Trophoblast cell (in vitro differentiated cells and primary cell): ENCODE data around the gene SYDE2.

Experiments used
- DNase-seq, 2 donors: peaks; one replicate each; pipeline ENCODE4 v3.0.0-alpha.2; 2016
- H2AFZ ChIP-seq: 2 replicates; pipeline ENCODE4 v1.6.1; 2013; ENCODE audit warnings: low read length, moderate library complexity, mild to moderate bottlenecking; ENCODE audit not compliant: insufficient read depth, poor library complexity
- H2AK5ac ChIP-seq: 2 replicates; pipeline ENCODE4 v1.6.1; 2013; ENCODE audit warnings: mild to moderate bottlenecking, low read length
- H2BK120ac ChIP-seq: 2 replicates; pipeline ENCODE4 v1.6.1; 2013; ENCODE audit warnings: low read length, mild to moderate bottlenecking, moderate library complexity; ENCODE audit not compliant: insufficient read depth, poor library complexity
- H2BK12ac ChIP-seq: 2 replicates; pipeline ENCODE4 v1.6.1; 2013; ENCODE audit warnings: mild to moderate bottlenecking, low read length, moderate library complexity
- H2BK5ac ChIP-seq: 2 replicates; pipeline ENCODE4 v1.6.1; 2013; ENCODE audit warnings: low read length, low read depth, moderate library complexity, mild to moderate bottlenecking; ENCODE audit not compliant: poor library complexity
- H3K14ac ChIP-seq: 2 replicates; pipeline ENCODE4 v1.6.1; 2013; ENCODE audit warnings: mild to moderate bottlenecking, low read length
- H3K18ac ChIP-seq: 2 replicates; pipeline ENCODE4 v1.6.1; 2013; ENCODE audit warnings: mild to moderate bottlenecking, low read length
- H3K23ac ChIP-seq: 2 replicates; pipeline ENCODE4 v1.6.1; 2013; ENCODE audit warnings: low read length
- H3K27ac ChIP-seq: 2 replicates; pipeline ENCODE4 v1.5.1; 2013; ENCODE audit warnings: low read depth, mild to moderate bottlenecking, inconsistent platforms, low read length, moderate library complexity
- H3K27me3 ChIP-seq: 2 replicates; pipeline ENCODE4 v1.6.1; 2013; ENCODE audit warnings: inconsistent platforms, mild to moderate bottlenecking, low read length, moderate library complexity; ENCODE audit not compliant: insufficient read depth
- H3K36me3 ChIP-seq, 2 experiments: 1 replicate in 1 of 2; 2 replicates in 1 of 2; pipeline ENCODE4 v1.6.1; 2013; ENCODE audit warnings: low read length in 2 of 2, mild to moderate bottlenecking in 2 of 2, moderate library complexity in 1 of 2; ENCODE audit not compliant: insufficient read depth in 2 of 2, control insufficient read depth in 1 of 2
- H3K4ac ChIP-seq: 2 replicates; pipeline ENCODE4 v1.6.1; 2013; ENCODE audit warnings: low read depth, mild to moderate bottlenecking, low read length, moderate library complexity
- H3K4me1 ChIP-seq, 2 experiments: 1 replicate in 1 of 2; 2 replicates in 1 of 2; pipeline ENCODE4 v1.6.1; 2013; ENCODE audit warnings: low read length in 2 of 2, mild to moderate bottlenecking in 2 of 2, moderate library complexity in 1 of 2; ENCODE audit not compliant: insufficient read depth in 2 of 2, control insufficient read depth in 1 of 2
- H3K4me2 ChIP-seq: 2 replicates; pipeline ENCODE4 v1.6.1; 2013; ENCODE audit warnings: inconsistent platforms, mild to moderate bottlenecking, low read length, moderate library complexity
- H3K4me3 ChIP-seq: 2 replicates; pipeline ENCODE4 v1.5.1; 2013; ENCODE audit warnings: mild to moderate bottlenecking, low read depth, low read length, inconsistent platforms
- H3K79me1 ChIP-seq: one replicate; pipeline ENCODE4 v1.6.1; 2013; ENCODE audit warnings: low read length
- H3K79me2 ChIP-seq: 2 replicates; pipeline ENCODE4 v1.6.1; 2013; ENCODE audit warnings: low read length, mild to moderate bottlenecking; ENCODE audit not compliant: control insufficient read depth, insufficient read depth, poor library complexity
- H3K9ac ChIP-seq: 2 replicates; pipeline ENCODE4 v1.6.1; 2013; ENCODE audit warnings: mild to moderate bottlenecking, low read length
- H3K9me3 ChIP-seq: 2 replicates; pipeline ENCODE4 v1.6.1; 2013; ENCODE audit warnings: low read depth, mild to moderate bottlenecking, control low read depth, inconsistent platforms, low read length; ENCODE audit not compliant: insufficient read depth
- H4K12ac ChIP-seq: 2 replicates; pipeline ENCODE4 v1.6.1; 2013; ENCODE audit warnings: low read depth, mild to moderate bottlenecking, low read length, moderate library complexity
- H4K8ac ChIP-seq: 2 replicates; pipeline ENCODE4 v1.6.1; 2013; ENCODE audit warnings: low read depth, mild to moderate bottlenecking, low read length, moderate library complexity
- H4K91ac ChIP-seq: one replicate; pipeline ENCODE4 v1.6.1; 2013; ENCODE audit warnings: low read depth, mild to moderate bottlenecking, low read length, moderate library complexity
- WGBS: extraction: QIAGEN DNeasy Blood & Tissue Kit; methylation state at CpG from one replicate; pipeline ENCODE4 v1.1.7; 2013; ENCODE audit warnings: missing lambda C conversion rate; ENCODE audit not compliant: insufficient read length, insufficient coverage; ENCODE audit errors: extremely low coverage; 5-methylcytosine and 5-hydroxymethylcytosine counted together

SYDE2 gene

DNA sequence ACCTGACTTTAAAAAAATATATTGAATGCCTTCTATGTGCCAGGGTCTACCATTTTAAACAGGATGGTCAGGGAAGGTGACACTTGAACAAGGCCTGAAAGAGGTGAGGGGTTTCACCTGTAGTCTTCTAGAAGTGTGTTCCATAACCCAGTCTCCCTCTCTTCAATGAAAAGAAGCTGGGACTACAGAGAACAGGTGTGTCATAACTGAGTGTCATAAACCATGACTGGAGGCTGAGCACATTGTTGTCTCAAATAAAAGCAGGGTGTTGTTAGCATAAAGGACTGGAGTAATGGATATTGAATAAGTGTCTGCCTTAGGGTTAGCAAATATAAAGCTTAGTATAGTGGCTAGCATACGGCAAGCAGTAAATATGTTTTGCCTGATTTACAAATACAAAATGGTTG is 65.4 kb downstream of the SYDE2 start:
- no CpG with 5 or more reads among the region's 1 CpG for WGBS

DNA sequence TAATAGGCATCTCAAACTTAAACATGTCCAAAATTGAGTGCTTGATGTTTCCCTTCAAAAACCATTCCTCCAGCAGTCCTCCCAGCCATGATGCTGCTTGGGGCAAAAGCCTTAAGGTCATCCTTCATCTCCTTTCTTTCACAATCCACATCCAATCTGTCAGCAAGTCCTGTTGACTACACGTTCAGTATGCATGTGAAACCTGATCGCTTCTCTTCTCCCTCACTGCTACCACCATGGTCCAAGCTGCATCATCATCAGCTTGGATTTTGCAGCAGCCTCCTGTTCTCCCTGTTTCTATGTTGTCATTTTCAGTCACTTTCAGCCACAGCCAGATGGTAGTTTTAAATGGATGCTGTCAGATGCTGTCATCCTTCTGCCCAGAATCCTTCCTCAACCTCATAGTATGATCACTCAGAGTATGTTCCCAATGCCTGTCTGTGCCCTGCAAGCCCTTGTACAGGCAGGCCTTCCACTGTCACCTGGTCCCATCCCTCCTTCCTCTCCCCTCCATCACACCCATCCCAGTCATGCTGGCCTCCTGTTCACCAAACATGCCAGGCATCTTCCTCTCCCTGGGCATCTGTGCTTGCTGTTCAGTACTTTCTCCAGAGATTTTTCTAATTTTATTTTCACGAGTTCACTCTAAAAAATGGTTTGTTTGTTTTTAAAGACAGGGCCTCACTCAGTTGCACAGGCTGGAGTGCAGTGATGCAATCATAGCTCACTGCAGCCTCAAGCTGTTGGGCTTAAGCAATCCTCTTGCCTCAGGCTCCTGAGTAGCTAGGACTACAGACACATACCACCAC is 66.0 kb downstream of the SYDE2 start:
- Histone ChIP-seq H2BK120ac (no peak overlapping the region), H3K27ac (peak overlapping the region; percentile 55), H3K79me1 (no peaks in the 10 kb centered on the region), H2AFZ (no peak overlapping the region), H4K12ac (no peak overlapping the region), H3K18ac (no peak overlapping the region), H3K27me3 (no peaks in the 10 kb centered on the region), H3K9ac (no peak overlapping the region), H3K79me2 (no peaks in the 10 kb centered on the region), H3K4me2 (no peak overlapping the region), H3K14ac (no peak overlapping the region), H3K4me3 (no peak overlapping the region), H2AK5ac (no peak overlapping the region), H2BK12ac (no peak overlapping the region), H3K4ac (no peak overlapping the region), H3K4me1 (peaks cover 3 to 5% of the 10 kb centered on the region in 2 experiments), H2BK5ac (no peak overlapping the region), H4K91ac (no peak overlapping the region), H3K36me3 (no peaks in the 10 kb centered on the region), H4K8ac (peak overlapping the region; percentile 14), H3K9me3 (no peaks in the 10 kb centered on the region), H3K23ac (no peak overlapping the region)
- peak; percentile 89 to 97 for DNase-seq
- WGBS = no CpG with 5 or more reads among the region's 3 CpGs

More for the DNA sequence above, 65.4 kb downstream of the SYDE2 start:
- Histone ChIP-seq H3K4ac (no peak overlapping the region), H3K4me2 (no peak overlapping the region), H2AK5ac (no peak overlapping the region), H2BK12ac (no peak overlapping the region), H4K8ac (no peak overlapping the region), H3K79me2 (no peaks in the 10 kb centered on the region), H3K27ac (no peak overlapping the region), H4K12ac (no peak overlapping the region), H2BK5ac (no peak overlapping the region), H3K23ac (no peak overlapping the region), H3K27me3 (no peaks in the 10 kb centered on the region), H2BK120ac (no peak overlapping the region), H3K18ac (no peak overlapping the region), H3K14ac (no peak overlapping the region), H3K79me1 (no peaks in the 10 kb centered on the region), H2AFZ (no peak overlapping the region), H3K9me3 (no peaks in the 10 kb centered on the region), H3K36me3 (no peaks in the 10 kb centered on the region), H3K4me3 (no peak overlapping the region), H3K9ac (no peak overlapping the region), H4K91ac (no peak overlapping the region), H3K4me1 (peaks cover 3 to 5% of the 10 kb centered on the region in 2 experiments)
- DNase-seq = no peak

DNA sequence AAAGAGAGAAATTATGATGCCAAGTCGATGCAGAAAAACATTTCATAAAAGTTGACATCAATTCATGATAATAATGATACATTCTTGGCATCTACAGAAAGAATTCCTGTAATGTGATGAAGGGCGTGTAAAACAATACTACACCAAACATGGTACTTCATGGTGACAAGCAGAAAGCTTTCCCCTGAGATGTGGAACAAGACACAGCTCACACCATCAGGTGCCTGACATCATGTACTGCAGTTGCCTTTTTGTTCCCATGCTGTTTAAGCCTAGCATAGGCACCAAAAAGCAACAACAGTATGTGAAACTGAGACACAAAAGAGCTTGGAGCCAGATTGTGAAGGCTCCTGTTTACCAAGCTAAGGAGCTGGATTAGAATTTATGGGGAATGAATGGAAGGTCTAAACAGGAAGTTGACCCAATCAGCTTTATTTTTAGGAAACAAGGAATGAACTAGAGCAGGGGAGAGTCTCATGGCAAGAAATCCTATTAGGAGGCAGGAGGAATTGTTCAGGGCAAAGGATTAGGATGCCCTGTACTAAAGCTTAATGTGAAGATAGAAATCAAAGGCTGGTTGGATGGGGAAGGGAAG is 67.2 kb downstream of the SYDE2 start:
- Histone ChIP-seq H3K9me3 (no peaks in the 10 kb centered on the region), H4K8ac (no peak overlapping the region), H4K12ac (no peak overlapping the region), H3K4me1 (peaks cover 3 to 5% of the 10 kb centered on the region in 2 experiments), H4K91ac (no peak overlapping the region), H3K4me3 (no peak overlapping the region), H3K36me3 (no peaks in the 10 kb centered on the region), H3K23ac (no peak overlapping the region), H2BK12ac (no peak overlapping the region), H3K18ac (no peak overlapping the region), H2AK5ac (no peak overlapping the region), H2BK5ac (no peak overlapping the region), H3K27ac (no peak overlapping the region), H2AFZ (no peak overlapping the region), H3K27me3 (no peaks in the 10 kb centered on the region), H3K4ac (no peak overlapping the region), H3K14ac (no peak overlapping the region), H3K4me2 (no peak overlapping the region), H3K79me1 (no peaks in the 10 kb centered on the region), H2BK120ac (no peak overlapping the region), H3K9ac (no peak overlapping the region), H3K79me2 (no peaks in the 10 kb centered on the region)
- no CpG with 5 or more reads among the region's 2 CpGs for WGBS
- DNase-seq = no peak

DNA sequence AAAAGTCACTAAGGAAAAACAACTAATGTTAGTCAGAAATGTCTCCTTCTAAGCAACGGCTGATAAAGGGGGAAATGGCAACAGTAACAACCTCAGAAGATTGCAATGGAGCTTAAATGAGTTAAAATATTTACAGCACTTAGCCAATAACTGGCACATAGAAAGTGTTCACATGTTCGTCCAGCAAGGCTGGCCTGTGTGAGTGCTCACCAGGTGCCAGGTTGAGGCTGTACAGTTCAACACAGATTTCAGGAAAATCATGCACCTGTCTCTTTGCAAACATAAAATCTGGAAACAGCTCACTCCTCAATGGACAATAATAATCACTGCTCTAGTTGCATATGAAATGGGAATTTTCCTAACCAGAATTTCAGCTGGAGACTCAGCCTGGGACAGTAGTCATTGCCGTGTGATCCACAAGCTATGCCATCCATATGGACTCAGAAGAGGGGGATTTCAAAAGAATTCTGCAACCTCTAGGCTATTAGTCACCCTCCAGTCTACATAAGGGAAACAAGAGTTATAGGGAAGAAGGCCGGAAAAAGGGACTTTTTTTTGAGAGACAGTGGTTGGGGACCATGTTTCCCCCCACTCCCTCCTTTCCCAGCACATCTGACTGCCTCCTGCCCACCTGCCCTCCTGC is 68.6 kb downstream of the SYDE2 start:
- no peak overlapping the region for H2BK5ac ChIP-seq

More for the DNA sequence above, 68.6 kb downstream of the SYDE2 start:
- Histone ChIP-seq H3K27ac (no peak overlapping the region), H3K79me2 (no peaks in the 10 kb centered on the region), H3K27me3 (no peaks in the 10 kb centered on the region), H3K4ac (no peak overlapping the region), H3K9me3 (no peaks in the 10 kb centered on the region), H2BK12ac (no peak overlapping the region), H2AK5ac (no peak overlapping the region), H3K79me1 (no peaks in the 10 kb centered on the region), H4K8ac (no peak overlapping the region), H3K18ac (no peak overlapping the region), H3K36me3 (no peaks in the 10 kb centered on the region), H4K91ac (no peak overlapping the region), H3K9ac (no peak overlapping the region), H4K12ac (no peak overlapping the region), H3K14ac (no peak overlapping the region), H3K4me3 (no peak overlapping the region), H2BK120ac (no peak overlapping the region), H3K23ac (no peak overlapping the region), H2AFZ (no peak overlapping the region), H3K4me1 (peaks cover 3 to 5% of the 10 kb centered on the region in 2 experiments), H3K4me2 (no peak overlapping the region)
- no peak for DNase-seq
- no CpG with 5 or more reads among the region's 4 CpGs for WGBS
